Calu3 (cell line): ENCODE results near the gene NAGLU. TPM values are rescaled to one million over a fixed set of nuclear protein-coding genes. Genes with fewer than 3 reads are reported as not detected.
"Not testable (repeated sequence)": the region's sequence is repeated elsewhere in the genome, so short reads cannot be mapped to it uniquely, and the experiment has no call there.

Source experiments
- BruUV-seq: library from RNA; stranded (reverse); fragments of 400-500 nt; replicated peaks from 2 replicates; lab custom pipeline; 2021; lab: Mats Ljungman, UMichigan
- CTCF ChIA-PET: fragments of 300-600 bp; sonication (Branson Sonifier 250); formaldehyde crosslinking; loops from one replicate; lab custom pipeline; 2022; ENCODE audit warnings: antibody characterized with exemption; lab: Charles Lee
- DNase-seq: peaks from one replicate; pipeline ENCODE4 v3.0.0; 2022
- H3K27ac Mint-ChIP-seq: one replicate; pipeline ENCODE4 v1.8.0; 2022; ENCODE audit warnings: mixed read lengths; ENCODE audit not compliant: unreplicated experiment
- H3K27me3 Mint-ChIP-seq: one replicate; pipeline ENCODE4 v1.8.0; 2022; ENCODE audit warnings: mixed read lengths; ENCODE audit not compliant: unreplicated experiment
- H3K36me3 Mint-ChIP-seq: one replicate; pipeline ENCODE4 v1.8.0; 2022; ENCODE audit warnings: mild to moderate bottlenecking, moderate library complexity, mixed read lengths; ENCODE audit not compliant: insufficient read depth, unreplicated experiment
- H3K4me1 Mint-ChIP-seq: one replicate; pipeline ENCODE4 v1.8.0; 2022; ENCODE audit warnings: mild to moderate bottlenecking, low read depth, mixed read lengths; ENCODE audit not compliant: unreplicated experiment
- H3K4me3 Mint-ChIP-seq: one replicate; pipeline ENCODE4 v1.8.0; 2022; ENCODE audit warnings: mild to moderate bottlenecking, low read depth, moderate library complexity, mixed read lengths; ENCODE audit not compliant: unreplicated experiment
- H3K9me3 Mint-ChIP-seq: one replicate; pipeline ENCODE4 v1.8.0; 2022; ENCODE audit warnings: low read depth, mixed read lengths; ENCODE audit not compliant: unreplicated experiment
- intact Hi-C: fragments of 100-400 bp; cut with micrococcal nuclease; formaldehyde crosslinking; loops from one replicate; pipeline ENCODE4 v1.10.0; 2022; ENCODE audit not compliant: unreplicated experiment
- total RNA-seq: library from RNA; stranded (reverse); gene quantifications from 2 replicates; pipeline ENCODE4 v1.2.3, GENCODE V29; 2022
- TF ChIP-seq, protein P1 (sequence below): fragments of 200-600 bp; IDR thresholded peaks from one replicate; pipeline ENCODE4 v1.8.0; 2022; ENCODE audit warnings: antibody characterized with exemption; ENCODE audit not compliant: unreplicated experiment

NAGLU gene
- total RNA-seq, 1 experiment from 2014 or later: 53.8 TPM

DNA sequence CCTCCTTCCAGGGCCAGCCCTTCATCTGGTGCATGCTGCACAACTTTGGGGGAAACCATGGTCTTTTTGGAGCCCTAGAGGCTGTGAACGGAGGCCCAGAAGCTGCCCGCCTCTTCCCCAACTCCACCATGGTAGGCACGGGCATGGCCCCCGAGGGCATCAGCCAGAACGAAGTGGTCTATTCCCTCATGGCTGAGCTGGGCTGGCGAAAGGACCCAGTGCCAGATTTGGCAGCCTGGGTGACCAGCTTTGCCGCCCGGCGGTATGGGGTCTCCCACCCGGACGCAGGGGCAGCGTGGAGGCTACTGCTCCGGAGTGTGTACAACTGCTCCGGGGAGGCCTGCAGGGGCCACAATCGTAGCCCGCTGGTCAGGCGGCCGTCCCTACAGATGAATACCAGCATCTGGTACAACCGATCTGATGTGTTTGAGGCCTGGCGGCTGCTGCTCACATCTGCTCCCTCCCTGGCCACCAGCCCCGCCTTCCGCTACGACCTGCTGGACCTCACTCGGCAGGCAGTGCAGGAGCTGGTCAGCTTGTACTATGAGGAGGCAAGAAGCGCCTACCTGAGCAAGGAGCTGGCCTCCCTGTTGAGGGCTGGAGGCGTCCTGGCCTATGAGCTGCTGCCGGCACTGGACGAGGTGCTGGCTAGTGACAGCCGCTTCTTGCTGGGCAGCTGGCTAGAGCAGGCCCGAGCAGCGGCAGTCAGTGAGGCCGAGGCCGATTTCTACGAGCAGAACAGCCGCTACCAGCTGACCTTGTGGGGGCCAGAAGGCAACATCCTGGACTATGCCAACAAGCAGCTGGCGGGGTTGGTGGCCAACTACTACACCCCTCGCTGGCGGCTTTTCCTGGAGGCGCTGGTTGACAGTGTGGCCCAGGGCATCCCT is 7.4 kb downstream of the NAGLU start:
- H3K4me1 Mint-ChIP-seq: peaks cover 33% of the 10 kb centered on the region
- no peak overlapping the region for H3K27ac Mint-ChIP-seq
- no peaks in the 10 kb centered on the region for H3K27me3 Mint-ChIP-seq
- DNase-seq: no peak
- no TSS peak for BruUV-seq
- CTCF ChIA-PET: interaction anchor here (0.5 kb wide), 1 partner anchor 400 kb away, joined by 3 read pairs; no protein-coding TSS in a partner anchor
- no peak overlapping the region for H3K4me3 Mint-ChIP-seq
- TF ChIP-seq, protein P1, sequence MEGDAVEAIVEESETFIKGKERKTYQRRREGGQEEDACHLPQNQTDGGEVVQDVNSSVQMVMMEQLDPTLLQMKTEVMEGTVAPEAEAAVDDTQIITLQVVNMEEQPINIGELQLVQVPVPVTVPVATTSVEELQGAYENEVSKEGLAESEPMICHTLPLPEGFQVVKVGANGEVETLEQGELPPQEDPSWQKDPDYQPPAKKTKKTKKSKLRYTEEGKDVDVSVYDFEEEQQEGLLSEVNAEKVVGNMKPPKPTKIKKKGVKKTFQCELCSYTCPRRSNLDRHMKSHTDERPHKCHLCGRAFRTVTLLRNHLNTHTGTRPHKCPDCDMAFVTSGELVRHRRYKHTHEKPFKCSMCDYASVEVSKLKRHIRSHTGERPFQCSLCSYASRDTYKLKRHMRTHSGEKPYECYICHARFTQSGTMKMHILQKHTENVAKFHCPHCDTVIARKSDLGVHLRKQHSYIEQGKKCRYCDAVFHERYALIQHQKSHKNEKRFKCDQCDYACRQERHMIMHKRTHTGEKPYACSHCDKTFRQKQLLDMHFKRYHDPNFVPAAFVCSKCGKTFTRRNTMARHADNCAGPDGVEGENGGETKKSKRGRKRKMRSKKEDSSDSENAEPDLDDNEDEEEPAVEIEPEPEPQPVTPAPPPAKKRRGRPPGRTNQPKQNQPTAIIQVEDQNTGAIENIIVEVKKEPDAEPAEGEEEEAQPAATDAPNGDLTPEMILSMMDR: no peak
- intact Hi-C loops: no loop called here
- H3K9me3 Mint-ChIP-seq: no peaks in the 10 kb centered on the region
- peaks cover 86% of the 10 kb centered on the region for H3K36me3 Mint-ChIP-seq

DNA sequence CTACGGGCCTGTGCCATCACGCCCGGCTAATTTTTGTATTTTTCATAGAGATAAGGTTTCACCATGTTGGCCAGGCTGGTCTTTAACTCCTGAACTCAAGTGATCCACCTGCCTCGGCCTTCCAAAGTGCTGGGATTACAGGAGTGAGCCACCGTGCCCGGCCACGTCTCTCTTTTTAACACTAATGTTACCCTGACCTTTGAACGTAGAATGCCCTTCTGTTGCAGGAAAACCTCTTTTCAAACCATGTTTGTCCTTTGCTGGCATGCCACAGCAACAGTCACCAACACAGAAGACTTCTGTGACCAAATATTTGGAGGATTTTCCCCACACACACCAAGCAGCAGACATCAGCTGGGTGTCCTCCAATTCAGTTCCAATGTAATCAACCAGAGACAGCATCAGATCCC is 8.8 kb downstream of the NAGLU start:
- BruUV-seq: no TSS peak
- H3K36me3 Mint-ChIP-seq: peaks cover 73% of the 10 kb centered on the region
- no peak overlapping the region for H3K4me3 Mint-ChIP-seq
- TF ChIP-seq, protein P1: no peak
- H3K9me3 Mint-ChIP-seq: no peaks in the 10 kb centered on the region
- CTCF ChIA-PET: no interaction called here
- peaks cover 40% of the 10 kb centered on the region for H3K4me1 Mint-ChIP-seq
- peak overlapping the region; percentile 19 for H3K27ac Mint-ChIP-seq
- H3K27me3 Mint-ChIP-seq: no peaks in the 10 kb centered on the region
- intact Hi-C loops: no loop called here
- DNase-seq: no peak

DNA sequence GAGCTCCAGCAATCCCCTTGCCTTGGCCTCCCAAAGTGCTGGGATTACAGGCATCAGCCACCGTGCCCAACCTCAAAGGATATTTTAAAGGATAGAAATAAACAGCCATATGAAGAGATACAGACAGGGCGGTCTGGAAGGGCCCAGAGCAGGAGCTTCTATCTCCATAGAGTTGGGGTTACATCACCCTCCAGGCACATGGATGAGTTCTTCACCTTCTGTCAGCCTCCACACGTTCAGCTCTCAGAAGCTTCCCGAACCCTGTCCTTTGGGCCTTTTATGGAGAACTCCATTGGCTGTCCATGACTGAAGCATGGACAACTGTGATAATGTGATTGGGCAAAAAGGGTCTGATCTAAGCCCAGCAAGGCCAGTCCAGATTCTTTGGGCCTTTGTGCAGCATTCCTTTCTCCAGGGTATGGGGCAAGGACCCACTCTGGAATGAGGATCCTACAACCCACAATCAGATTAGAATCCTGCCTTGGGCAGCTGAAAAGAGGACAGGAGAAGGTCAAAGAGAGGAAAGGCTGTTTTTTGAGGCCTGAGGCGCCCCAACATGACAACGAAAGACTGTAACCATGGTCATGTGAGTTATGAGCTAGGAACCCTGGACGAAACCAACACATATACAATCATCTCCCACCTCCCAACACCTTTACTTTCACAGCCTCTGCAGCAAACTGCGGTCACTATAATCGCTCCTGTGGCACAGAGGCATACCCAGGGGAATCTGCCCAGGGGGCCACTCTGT is 9.9 kb downstream of the NAGLU start:
- not testable (repeated sequence) for H3K27ac Mint-ChIP-seq
- H3K36me3 Mint-ChIP-seq: peaks cover 66% of the 10 kb centered on the region

DNA sequence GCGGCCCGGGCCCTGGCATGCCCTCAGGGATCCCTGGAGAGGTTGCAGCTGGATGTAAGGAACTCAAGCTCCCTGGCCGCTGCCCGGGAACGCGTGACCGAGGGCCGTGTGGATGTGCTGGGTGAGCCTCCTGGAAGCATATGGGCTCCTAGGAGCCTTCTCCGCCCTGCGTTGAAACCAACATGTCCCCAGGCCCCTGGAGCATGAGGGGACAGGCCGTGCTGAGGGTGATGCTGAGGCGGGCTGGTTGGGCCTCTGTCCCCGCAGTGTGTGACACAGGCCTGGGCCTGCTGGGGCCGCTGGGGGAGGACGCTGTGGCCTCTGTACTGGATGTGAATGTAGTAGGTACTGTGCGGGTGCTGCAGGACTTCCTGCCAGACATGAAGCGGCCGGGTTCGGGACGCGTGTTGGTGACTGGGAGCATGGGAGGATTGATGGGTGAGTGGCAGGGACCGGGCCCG is 11.0 kb downstream of the NAGLU start:
- Mint-ChIP-seq H3K4me3 (peak overlapping the region; percentile 56), H3K27me3 (no peaks in the 10 kb centered on the region), H3K4me1 (peaks cover 21% of the 10 kb centered on the region), H3K27ac (peak overlapping the region; percentile 76), H3K36me3 (peaks cover 61% of the 10 kb centered on the region), H3K9me3 (no peaks in the 10 kb centered on the region)
- no TSS peak for BruUV-seq
- TF ChIP-seq, protein P1: no peak
- no peak for DNase-seq
- CTCF ChIA-PET: interaction anchor here (0.5 kb wide), 1 partner anchor 283 kb away, joined by 4 read pairs; no protein-coding TSS in a partner anchor
- intact Hi-C loops: no loop called here

More for the DNA sequence above, 9.9 kb downstream of the NAGLU start:
- H3K27me3 Mint-ChIP-seq, H3K4me3 Mint-ChIP-seq, H3K9me3 Mint-ChIP-seq, BruUV-seq, intact Hi-C loops, DNase-seq: not testable (repeated sequence)
- CTCF ChIA-PET: interaction anchor here (0.6 kb wide), 1 partner anchor 30 kb away, joined by 3 read pairs; no protein-coding TSS in a partner anchor
- peaks cover 30% of the 10 kb centered on the region for H3K4me1 Mint-ChIP-seq
